GM19035 (cell line): Measurements from ENCODE around the gene ING3.

ENCODE experiments used
- ATAC-seq: cut with Tn5 transposase; IDR thresholded peaks from one replicate; pipeline ENCODE4 v1.9.1; 2021; ENCODE audit not compliant: unreplicated experiment

The ING3 gene

GRCh38 chr7:121023194-121023593 is 72.6 kb downstream of the ING3 start:
- no peak for ATAC-seq

- no peak for ATAC-seq
Observed at GRCh38 chr7:121023683-121024511, 73.3 kb downstream of the ING3 start.

GRCh38 chr7:121024611-121025010 is 74.0 kb downstream of the ING3 start:
- ATAC-seq, result no peak

- ATAC-seq, result no peak
Observed at GRCh38 chr7:121026159-121026558, 75.6 kb downstream of the ING3 start.

- ATAC-seq, result no peak
Observed at GRCh38 chr7:121026577-121027111, 76.1 kb downstream of the ING3 start.
